Right ventricle myocardium superior (tissue), 1 donor: Measurements from ENCODE around the gene CCL18. TPM values are rescaled to one million over a fixed set of nuclear protein-coding genes. Genes with fewer than 3 reads are reported as not detected.
"Not testable (repeated sequence)": the region's sequence is repeated elsewhere in the genome, so short reads cannot be mapped to it uniquely, and the experiment has no call there.

Experiments used
- ATAC-seq: fragments of 200-7000 bp; cut with Tn5 transposase; one replicate; pipeline ENCODE4 v1.9.1; 2020; ENCODE audit warnings: mild to moderate bottlenecking; ENCODE audit not compliant: poor library complexity
- DNase-seq: peaks from one replicate; pipeline ENCODE4 v3.0.0-alpha.2; 2020
- intact Hi-C: fragments of 100-400 bp; cut with DNase I; formaldehyde crosslinking; loops from one replicate; pipeline ENCODE4 v1.11.2; 2022
- total RNA-seq: library from RNA; stranded (reverse); fragmentation: NEBNext Ultra II Directional; extraction: Animal tissue kit (Norgen Biotek cat#: 25700); gene quantifications from one replicate; pipeline ENCODE4 v1.2.1, GENCODE V29; 2021
- donor health status: DM: no; HTN: yes; CAD: no; lungs with severe emphysema.

Gene CCL18
- total RNA-seq, 1 donor from 2014 or later, result 2.7 TPM

DNA sequence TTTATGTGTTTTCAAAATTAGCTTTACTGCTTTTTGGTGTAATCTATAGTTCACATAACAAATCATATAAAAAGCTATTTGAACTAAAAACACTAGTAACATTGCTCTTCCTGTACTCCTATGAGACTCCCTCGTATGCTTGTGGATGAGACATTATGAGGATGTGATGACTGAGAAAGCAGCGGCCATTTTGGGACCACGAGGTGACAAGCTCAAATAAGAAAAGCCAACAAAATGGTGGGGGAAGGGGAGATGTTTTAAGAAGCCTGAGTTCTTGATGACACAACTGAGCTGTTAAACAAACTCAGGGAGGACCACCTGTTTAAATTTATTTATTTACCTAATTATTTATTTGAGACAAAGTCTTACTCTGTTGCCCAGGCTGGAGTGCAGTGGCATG is 4.5 kb downstream of the CCL18 start:
- no peak for ATAC-seq
- intact Hi-C loops, result no loop called here
- no peak for DNase-seq

DNA sequence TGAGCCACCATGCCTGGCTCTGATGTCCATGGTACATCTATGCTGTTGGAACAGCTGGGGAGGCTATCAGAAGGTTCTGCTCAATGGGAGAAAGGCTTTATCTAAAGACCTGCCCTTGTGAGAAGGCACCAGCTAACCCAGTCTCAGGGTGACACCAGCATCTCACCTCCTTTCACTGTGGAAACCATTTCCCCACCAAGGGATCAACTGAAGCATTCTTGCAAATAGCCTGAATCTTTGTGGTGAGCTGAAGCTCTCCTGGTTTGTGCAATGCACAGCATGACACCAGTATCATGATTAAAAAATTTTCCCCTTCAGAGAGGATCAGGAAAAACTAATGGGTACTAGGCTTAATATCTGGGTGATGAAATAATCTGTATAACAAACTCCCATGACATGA is 5.1 kb downstream of the CCL18 start:
- intact Hi-C loops, result no loop called here
- ATAC-seq, result no peak
- no peak for DNase-seq

DNA sequence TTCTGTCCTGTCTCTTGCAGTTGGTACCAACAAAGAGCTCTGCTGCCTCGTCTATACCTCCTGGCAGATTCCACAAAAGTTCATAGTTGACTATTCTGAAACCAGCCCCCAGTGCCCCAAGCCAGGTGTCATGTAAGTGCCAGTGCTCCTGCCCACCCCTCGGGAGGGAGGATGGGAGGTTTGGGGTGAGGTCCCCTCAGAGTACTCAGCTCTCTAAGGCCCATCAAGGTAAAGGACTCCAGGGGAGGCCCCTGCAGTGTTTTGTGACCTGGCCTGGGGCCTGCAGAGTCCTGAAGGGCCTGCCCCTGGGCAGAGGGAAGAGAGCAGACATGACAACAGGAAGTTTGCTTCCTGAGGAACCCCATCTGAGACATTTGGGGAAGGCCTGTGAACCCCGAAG is 6.4 kb downstream of the CCL18 start:
- no peak for ATAC-seq
- no peak for DNase-seq
- intact Hi-C loops, result loop anchor here (5.0 kb wide), 1 partner anchor 98 kb away; no protein-coding TSS in a partner anchor

DNA sequence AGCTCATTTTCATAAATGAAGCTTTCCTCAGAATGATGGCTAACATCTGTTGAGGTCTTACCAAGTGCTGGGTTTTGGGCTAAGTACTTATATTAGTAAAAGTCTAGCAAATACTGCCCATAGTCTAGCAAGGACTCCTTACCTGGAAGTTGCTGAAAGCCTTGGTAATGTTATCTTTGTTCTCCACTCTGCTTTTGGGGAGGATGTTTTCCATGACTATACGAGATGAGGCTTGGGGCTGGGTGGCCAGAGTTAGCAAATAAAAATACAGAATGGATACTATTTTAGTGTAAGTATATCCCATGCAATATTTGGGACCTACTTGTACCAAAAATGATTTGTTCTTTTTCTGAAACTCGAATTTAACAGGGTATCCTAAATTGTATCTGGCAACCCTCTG is 7.7 kb downstream of the CCL18 start:
- DNase-seq (no peak), ATAC-seq (no peak)
- intact Hi-C loops, result loop anchor here (5.0 kb wide), 1 partner anchor 99 kb away; no protein-coding TSS in a partner anchor

DNA sequence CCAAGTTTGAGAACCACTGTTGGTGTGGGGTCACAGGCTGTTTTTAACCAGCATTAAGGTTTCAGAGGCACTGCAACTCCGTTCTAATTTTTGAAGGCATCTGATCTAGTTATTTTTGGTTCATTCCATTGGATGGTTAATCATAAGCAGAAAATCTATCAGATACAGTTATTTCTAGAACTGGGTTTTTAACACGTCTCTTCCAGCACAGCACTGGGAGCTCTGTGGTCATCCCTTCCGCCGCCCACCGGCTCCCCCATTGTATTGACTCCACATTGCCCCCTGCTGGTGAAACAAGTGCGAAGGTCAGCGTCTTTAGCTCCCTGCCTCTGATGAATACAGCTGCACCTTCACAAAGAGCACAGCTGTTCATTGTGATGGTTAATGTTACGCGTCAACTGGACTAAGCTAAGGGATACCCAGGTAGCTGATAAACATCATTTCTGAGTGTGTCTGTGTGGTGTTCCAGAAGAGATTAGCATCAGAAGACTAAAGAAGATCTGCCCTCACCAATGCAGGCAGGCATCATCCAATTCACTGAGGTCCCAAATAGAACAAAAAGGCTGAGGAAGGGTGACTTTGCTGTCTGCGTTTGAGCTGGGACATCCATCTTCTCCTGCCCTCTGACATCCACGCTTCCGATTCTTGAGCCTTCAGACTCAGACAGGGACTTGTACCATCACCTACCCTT is 8.5 kb downstream of the CCL18 start:
- peak; percentile 49 for ATAC-seq
- intact Hi-C loops, result loop anchor here (5.0 kb wide), 1 partner anchor 100 kb away; no protein-coding TSS in a partner anchor
- peak; percentile 63 for DNase-seq

DNA sequence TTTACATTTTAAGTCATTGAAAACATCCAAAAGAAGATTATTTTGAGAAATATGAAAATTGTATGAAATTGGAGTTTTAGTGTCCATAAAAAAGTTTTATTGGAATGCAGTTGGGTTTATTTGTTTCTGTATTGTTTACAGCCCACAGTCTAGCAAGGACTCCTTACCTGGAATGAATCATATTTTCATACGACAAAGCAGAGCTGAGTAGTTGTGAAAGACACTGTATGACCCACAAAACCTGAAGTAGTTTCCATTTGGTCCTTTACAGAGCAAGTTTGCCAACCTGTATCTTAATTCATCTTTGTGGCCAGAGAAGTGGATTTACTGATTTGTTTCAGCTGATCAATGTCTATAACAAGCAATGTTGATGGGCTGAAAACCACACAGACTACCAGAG is 10.3 kb downstream of the CCL18 start:
- DNase-seq, result no peak
- ATAC-seq, result no peak
- intact Hi-C loops, result loop anchor here (5.0 kb wide), 1 partner anchor 102 kb away; no protein-coding TSS in a partner anchor

DNA sequence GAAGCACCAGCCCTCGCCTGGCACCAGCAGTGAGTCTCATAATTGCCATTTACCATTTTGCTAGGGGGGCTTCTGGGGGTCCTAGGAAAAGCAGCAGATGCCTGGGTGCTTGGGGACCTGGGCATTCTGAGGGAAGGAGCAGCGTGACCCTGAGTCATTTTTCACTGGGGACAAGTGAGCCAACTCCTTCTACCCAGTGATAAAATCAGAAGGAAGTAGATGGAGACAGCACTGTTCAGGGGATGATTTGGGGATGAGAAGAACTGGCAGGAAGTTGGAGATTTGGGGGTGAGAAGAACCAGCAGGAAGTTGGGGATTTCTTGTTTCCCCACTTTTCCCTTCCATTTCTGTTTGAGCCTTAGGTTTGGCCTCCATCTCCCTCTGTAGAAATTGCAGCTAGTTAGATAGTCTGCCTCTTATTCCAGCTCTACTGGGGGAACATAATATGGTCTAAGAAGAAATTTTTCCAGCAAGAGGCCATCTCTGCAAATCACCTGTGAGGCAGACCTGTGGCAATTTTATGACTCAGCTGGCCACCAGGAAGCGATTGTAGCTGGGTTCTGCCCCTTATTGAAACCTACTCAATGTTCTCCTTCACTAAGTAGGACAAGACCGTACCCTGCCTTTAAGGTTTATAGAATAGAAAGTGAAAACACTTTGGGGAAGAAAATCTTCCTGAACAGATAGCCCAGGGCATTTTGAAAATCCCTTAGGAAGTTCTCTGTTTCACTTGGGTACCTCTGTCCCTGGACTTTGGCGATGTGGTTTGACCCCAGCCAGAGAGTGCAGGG is 17.8 kb downstream of the CCL18 start:
- DNase-seq, intact Hi-C loops, ATAC-seq: not testable (repeated sequence)

DNA sequence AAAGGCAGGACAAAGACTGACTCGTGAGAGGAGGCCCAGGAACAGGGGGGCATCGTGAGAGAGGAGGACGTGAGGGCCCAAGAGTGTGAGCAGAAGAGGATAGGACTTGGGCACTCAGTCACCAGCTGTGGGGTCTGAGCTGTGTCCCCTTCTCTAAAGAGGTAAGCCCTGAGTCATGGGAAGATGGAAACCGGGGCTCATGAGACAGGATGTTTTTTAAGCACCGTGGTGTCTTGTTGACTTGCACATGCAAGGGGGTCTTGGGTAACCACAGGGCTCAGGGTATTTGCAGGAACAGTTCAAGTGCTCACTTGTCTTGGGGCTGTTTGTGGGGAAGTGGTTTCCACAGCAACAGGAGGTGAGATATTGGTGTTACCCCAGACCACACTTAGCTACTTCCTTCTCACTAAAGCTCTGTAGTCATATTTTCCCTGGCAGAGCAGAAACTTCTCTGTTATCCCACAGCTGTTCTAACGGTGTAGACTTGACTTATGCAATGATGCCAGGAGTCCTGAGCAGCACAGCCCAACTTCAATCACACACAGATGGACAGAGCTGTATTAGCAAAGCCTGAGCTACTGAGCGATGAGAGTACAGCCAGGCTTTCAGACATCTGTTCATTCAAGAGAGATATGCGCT is 18.5 kb downstream of the CCL18 start:
- peak; percentile 89 for ATAC-seq
- intact Hi-C loops, DNase-seq: not testable (repeated sequence)

DNA sequence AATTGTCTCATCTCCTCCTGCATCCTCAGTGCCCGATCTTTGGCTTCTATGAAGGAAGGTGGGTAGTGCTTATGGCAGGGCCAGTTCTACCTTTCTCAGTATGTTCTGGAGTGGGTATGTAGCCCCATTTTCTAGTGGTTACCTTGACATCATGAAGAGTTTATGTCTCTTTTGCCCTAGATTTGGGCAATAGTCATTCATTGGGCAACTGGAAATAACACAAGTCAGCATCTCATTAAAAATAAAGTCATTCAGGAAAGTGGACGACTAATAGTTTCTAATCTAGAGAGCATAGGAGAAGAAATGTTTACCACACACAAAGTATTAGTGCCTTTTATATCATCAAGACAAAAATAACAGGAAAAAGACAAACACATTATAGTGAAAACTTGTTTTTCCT is 19.6 kb downstream of the CCL18 start:
- DNase-seq, ATAC-seq, intact Hi-C loops: not testable (repeated sequence)

DNA sequence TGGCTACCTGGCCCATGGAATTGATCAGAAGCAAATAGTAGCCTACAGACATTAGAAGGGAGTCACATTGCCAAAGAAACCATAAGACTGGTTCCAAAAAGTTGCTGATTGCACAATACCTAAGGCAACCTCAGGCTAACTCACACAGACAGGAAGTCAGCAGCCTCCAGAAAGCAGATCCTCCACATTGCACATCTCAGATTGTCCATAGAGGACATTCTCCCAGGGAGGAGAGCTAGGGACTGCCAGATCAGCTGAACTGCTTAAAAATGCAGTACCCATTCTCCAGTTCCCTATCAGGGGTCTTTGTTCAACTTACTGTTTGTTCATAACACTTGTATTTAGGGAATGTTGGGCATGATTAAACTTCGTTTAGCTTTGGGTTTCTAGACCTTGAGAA is 21.7 kb downstream of the CCL18 start:
- intact Hi-C loops, result no loop called here
- DNase-seq (no peak), ATAC-seq (peak; percentile 79)

DNA sequence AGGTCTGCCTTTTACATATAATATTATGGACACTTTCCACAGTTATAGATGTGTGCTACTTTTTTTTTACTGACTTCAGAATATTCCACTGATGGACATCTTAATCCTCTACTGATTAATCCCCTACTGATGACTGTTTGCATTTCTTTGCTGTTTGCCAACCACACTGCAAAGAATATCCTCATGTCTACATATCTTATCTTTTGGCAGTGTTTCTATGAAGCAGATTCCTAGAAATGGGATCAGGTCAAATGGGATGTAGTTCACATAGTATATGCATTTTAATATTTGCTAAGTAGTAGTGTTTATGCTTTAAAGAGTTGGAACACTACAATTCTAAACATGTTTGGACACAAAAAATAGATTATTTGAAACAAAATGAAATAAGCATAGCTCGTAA is 22.7 kb downstream of the CCL18 start:
- DNase-seq (no peak), ATAC-seq (no peak)
- intact Hi-C loops, result no loop called here

DNA sequence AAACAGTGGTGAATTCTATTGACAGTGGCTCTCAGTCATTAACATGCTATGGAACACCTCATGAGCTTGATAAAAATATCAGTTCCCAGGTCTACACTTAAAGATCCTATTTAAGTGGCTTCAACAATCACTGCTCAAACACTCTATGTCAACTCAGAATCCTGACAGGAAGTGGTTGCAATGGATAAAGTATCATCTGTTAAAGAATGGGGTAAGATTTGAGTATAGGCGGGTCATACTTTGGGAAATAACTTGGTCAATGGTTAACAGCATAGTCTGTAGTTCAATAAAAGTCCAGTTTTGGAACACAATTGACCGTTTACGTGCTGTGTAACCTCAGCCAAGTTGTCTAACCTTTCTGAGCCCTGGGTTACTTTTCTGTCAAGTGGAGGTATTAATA is 23.4 kb downstream of the CCL18 start:
- intact Hi-C loops, ATAC-seq, DNase-seq: not testable (repeated sequence)

DNA sequence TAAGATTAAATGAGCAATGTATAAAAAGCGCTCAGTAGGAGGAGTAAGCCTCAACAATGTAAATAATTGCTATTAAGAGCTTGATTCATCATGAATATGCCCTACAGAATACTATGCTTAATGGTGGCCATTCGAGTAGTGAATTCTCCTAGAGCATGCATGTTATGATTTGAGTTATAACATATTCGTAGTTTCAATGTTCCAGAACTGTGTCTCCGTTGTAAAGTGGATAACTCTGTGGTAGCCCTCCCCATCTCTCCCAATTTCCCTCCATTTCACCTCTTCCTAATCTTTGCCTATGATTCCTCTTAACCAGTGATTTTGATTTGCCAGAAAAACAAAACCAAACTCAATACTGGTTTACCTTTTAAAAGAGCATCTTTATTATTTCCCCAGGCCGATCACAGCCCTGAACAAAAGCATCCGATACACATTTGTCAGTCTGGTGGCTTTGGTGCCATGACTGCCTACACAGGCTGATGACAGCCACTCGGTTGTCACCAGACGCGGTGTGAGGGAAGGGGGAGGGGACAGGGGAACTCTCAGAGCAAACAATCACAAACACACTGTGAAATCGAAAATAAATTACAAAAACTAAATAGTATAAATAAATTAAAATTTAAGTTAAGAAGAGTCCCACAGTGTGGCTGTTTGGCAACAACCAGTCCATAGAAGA is 24.0 kb downstream of the CCL18 start:
- ATAC-seq, intact Hi-C loops, DNase-seq: not testable (repeated sequence)

DNA sequence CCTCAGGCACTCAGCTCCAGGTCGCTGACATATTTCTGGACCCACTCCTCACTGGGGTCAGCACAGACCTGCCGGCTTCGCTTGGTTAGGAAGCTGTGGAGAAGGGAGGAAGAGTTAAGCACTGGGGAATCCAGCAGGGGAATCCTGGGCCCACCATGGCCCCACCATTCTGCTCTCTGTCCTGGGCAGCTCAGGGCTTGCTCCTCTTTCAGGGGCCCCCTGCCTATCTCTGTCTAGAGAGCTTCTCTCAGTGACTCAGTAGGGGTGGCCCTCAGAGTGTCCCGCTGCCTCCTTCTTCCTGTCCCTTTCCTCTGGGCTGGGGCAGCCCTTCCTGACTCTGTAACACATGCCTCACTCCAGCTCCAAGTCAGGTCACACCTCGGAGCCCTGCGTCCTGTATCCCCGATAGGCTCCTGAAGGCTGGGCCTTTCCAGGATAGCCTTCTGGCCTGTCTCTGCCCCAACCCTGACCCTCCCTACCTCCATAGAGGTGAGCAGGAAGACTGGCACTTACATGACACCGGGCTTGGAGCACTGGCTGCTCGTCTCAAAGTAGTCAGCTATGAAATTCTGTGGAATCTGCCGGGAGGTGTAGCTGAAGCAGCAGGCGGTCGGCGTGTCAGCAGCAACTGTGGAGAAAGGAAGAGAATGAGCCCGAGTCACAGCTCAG is 24.7 kb downstream of the CCL18 start:
- DNase-seq, result no peak
- ATAC-seq, result no peak
- intact Hi-C loops, result no loop called here

DNA sequence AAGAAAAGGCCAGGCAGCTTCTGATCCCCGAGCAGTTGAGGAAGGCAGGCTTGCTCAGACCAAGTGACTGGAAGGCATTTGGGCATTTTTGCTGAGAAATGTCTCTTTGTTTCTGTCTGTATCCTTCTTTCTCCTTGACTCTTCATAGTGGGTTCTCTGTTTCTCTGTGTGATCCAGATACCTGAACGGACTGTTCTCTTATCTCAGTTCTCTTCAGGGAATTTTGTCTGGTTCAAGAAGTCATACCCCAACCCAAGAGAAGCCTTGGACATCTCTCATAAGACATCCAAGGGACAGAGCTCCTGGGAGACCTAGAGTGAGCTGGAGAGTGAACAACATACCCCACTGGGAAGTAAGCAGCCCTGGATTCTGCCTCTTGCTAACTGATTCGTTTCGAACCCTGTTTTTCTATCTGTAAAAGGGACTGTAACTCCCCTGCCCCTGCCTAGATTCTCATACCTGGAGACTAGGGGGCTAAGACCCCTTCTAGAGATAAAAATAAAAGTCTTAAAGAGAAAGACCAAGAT is 25.3 kb downstream of the CCL18 start:
- no peak for ATAC-seq
- no peak for DNase-seq
- intact Hi-C loops, result no loop called here

DNA sequence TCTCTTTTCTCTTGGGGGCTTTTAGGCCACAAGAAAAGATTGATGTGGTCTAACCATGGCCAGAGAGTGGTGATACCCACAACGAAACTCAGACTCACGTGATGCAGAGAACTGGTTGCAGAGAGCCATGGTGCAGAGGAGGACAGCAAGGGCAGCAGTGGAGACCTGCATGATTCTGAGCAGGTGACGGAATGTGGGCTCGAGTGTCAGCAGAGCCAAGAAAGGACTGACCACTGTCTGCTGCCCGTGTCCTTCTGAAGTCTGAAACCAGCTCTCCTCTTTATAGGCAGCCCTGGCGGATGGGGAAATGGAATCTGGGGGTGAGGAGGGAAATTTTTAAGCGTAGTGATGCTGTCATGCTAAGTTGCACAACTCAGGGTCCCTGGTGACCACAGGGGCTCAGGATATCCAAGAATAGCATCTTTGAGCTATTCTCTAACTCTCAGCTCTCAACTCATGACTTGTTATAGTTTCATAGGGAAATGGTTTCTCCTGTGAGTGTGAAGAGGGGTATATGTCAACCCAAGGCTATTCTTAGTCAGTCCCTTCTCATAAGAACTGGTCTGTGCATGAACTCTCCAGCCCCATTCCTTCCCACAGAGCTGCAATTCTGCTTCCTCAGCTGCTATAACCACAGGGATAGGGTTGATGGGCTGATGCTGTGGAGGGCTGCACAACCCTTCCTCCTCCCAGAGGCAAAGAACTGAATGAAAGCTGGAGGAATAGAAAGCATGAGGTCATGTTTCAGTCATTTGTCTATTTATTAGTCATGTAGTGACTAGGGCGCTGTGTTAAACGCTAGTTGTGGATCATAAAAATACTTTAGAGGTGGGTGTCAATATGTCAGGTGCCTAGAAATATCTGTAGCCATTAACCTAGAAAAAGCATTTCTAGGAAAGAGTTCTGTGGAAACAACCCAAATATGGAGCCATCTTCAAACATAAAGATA is 26.1 kb downstream of the CCL18 start, which contains the start of gene CCL3:
CCL3 (minus strand) TSS at position 256 of the 949 bp plus-strand sequence; CDS start at position 171, 85 bp downstream.
- DNase-seq, result peak; percentile 39
- peak; percentile 58 for ATAC-seq
- intact Hi-C loops, result no loop called here

DNA sequence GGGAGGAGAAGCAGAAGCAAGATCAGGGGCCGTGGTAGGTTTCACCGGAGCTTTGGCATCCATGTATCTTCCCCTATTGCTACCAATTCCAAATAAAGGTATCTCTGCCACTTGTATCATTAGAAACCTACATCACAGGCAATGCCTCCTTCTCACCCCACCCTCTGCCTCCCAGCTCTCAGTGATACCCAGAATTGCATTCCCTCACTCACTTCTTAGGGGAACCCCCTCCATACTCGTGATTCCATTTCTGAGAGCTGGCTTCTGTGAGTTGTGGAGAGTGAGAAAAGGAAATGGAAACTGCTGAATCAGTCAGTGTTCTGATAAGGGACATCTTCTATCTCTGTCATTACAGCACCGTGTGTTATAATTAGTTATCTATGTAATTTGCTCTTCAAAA is 28.2 kb downstream of the CCL18 start:
- ATAC-seq (no peak), DNase-seq (no peak)
- intact Hi-C loops, result no loop called here
